CD4-positive, alpha-beta T cell (primary cell): ENCODE results near the gene DNTT. TPM values are rescaled to one million over a fixed set of nuclear protein-coding genes. Genes with fewer than 3 reads are reported as not detected.

Experiments
- ATAC-seq: fragments of 200-7000 bp; cut with Tn5 transposase; one replicate; pipeline ENCODE4 v1.10.0; 2022; ENCODE audit warnings: mild to moderate bottlenecking; ENCODE audit not compliant: poor library complexity
- CTCF ChIA-PET: fragments of 350-600 bp; sonication (Branson Sonifier 250); formaldehyde crosslinking; loops from one replicate; lab custom pipeline; 2021; ENCODE audit warnings: antibody characterized with exemption, inconsistent platforms; lab: Charles Lee
- POLR2A ChIA-PET: fragments of 350-600 bp; sonication (Branson Sonifier 250); formaldehyde crosslinking; loops from one replicate; lab custom pipeline; 2021; ENCODE audit warnings: antibody characterized with exemption, inconsistent platforms; lab: Charles Lee
- DNase-seq, 14 experiments: peaks; one replicate each; pipeline ENCODE4 v3.0.0-alpha.2; 2013 to 2020; ENCODE audit warnings: mixed read lengths in 2 of 14
- H3K27ac ChIP-seq, 2 donors: one replicate each; pipeline versions ENCODE4 v1.5.1 to v1.7.0; 2013; ENCODE audit warnings: low read length in 2 of 2, low read depth in 1 of 2, mild to moderate bottlenecking in 1 of 2
- H3K27me3 ChIP-seq, 2 experiments: 1 replicate in 1 of 2; 2 replicates in 1 of 2; pipeline versions ENCODE4 v1.6.1 to v1.7.0; 2013; ENCODE audit warnings: low read length in 2 of 2, control low read depth in 1 of 2, mild to moderate bottlenecking in 1 of 2, moderate library complexity in 1 of 2; ENCODE audit not compliant: insufficient read depth in 2 of 2, control insufficient read depth in 1 of 2
- H3K36me3 ChIP-seq: one replicate; pipeline ENCODE4 v1.6.1; 2013; ENCODE audit warnings: low read length, control low read depth; ENCODE audit not compliant: insufficient read depth
- H3K4me1 ChIP-seq: one replicate; pipeline ENCODE4 v1.6.1; 2013; ENCODE audit warnings: low read length, control low read depth; ENCODE audit not compliant: insufficient read depth
- H3K4me3 ChIP-seq: one replicate; pipeline ENCODE4 v1.5.1; 2013; ENCODE audit warnings: mild to moderate bottlenecking, low read length, moderate library complexity
- H3K9me3 ChIP-seq, 2 experiments: 1 replicate in 1 of 2; 2 replicates in 1 of 2; pipeline versions ENCODE4 v1.6.1 to v1.7.0; 2013; ENCODE audit warnings: low read length in 2 of 2, mild to moderate bottlenecking in 2 of 2, control low read depth in 1 of 2, moderate library complexity in 1 of 2; ENCODE audit not compliant: control insufficient read depth in 1 of 2, insufficient read depth in 1 of 2
- H3K27ac Mint-ChIP-seq: one replicate; pipeline ENCODE4 v1.8.0; 2020; ENCODE audit warnings: mixed read lengths
- H3K27me3 Mint-ChIP-seq: one replicate; pipeline ENCODE4 v1.8.0; 2021; ENCODE audit warnings: mixed read lengths
- H3K36me3 Mint-ChIP-seq: one replicate; pipeline ENCODE4 v1.8.0; 2021; ENCODE audit warnings: low read depth, mixed read lengths
- H3K4me1 Mint-ChIP-seq: one replicate; pipeline ENCODE4 v1.8.0; 2021; ENCODE audit warnings: low read depth, mixed read lengths
- H3K4me3 Mint-ChIP-seq: one replicate; pipeline ENCODE4 v1.8.0; 2020; ENCODE audit warnings: mild to moderate bottlenecking, mixed read lengths
- H3K9me3 Mint-ChIP-seq: one replicate; pipeline ENCODE4 v1.8.0; 2020; ENCODE audit warnings: mixed read lengths
- intact Hi-C, 2 experiments: fragments of 100-400 bp; cut with DNase I in 1 of 2; cut with micrococcal nuclease in 1 of 2; formaldehyde crosslinking; loops; one replicate each; pipeline versions ENCODE4 v1.15.1 to v1.9.0; 2023 to 2025; cut with DNase I, micrococcal nuclease
- total RNA-seq, 174 experiments: library from RNA in 2 of 174; stranded (reverse) in 2 of 174; gene quantifications; one replicate each; pipeline ENCODE4 v1.2.3 and lab custom pipeline; 2021 to 2026
- TF ChIP-seq, protein P1 (sequence below): fragments of 200-600 bp; IDR thresholded peaks from one replicate; pipeline ENCODE4 v1.8.0; 2022; ENCODE audit warnings: antibody characterized with exemption, mild to moderate bottlenecking

Gene DNTT
- total RNA-seq, 2 experiments from 2014 or later, result 0.11 TPM; not detected in 1

DNA sequence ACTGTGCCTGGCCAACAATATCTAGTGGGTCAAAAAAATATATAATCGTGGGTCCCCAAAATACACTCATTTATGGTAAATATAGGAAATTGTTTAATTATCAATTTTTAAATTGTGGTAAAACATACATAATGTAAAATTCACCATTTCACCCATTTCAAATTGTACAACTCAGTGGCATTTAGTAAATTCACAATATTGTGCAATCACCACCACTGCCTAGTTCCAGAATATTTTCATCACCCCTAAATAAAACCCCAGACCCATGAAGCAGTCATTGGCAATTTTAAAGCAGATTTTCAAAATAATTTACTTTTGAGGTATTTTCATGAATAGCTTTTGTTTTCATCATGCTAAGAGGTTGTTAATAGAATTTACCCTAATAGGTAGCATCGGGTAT, 43.1 kb upstream of the DNTT start:
- H3K27ac Mint-ChIP-seq, result no peak overlapping the region
- ChIA-PET POLR2A (no interaction called here), CTCF (no interaction called here)
- no peak for ATAC-seq
- Histone ChIP-seq H3K4me3 (no peak overlapping the region), H3K9me3 (no peaks in the 10 kb centered on the region), H3K27me3 (no peaks in the 10 kb centered on the region), H3K36me3 (no peaks in the 10 kb centered on the region), H3K4me1 (no peaks in the 10 kb centered on the region), H3K27ac (no peak overlapping the region)
- TF ChIP-seq, protein P1, sequence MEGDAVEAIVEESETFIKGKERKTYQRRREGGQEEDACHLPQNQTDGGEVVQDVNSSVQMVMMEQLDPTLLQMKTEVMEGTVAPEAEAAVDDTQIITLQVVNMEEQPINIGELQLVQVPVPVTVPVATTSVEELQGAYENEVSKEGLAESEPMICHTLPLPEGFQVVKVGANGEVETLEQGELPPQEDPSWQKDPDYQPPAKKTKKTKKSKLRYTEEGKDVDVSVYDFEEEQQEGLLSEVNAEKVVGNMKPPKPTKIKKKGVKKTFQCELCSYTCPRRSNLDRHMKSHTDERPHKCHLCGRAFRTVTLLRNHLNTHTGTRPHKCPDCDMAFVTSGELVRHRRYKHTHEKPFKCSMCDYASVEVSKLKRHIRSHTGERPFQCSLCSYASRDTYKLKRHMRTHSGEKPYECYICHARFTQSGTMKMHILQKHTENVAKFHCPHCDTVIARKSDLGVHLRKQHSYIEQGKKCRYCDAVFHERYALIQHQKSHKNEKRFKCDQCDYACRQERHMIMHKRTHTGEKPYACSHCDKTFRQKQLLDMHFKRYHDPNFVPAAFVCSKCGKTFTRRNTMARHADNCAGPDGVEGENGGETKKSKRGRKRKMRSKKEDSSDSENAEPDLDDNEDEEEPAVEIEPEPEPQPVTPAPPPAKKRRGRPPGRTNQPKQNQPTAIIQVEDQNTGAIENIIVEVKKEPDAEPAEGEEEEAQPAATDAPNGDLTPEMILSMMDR, result no peak
- no peak overlapping the region for H3K4me3 Mint-ChIP-seq
- intact Hi-C loops, result no loop called here
- H3K4me1 Mint-ChIP-seq, result no peaks in the 10 kb centered on the region
- H3K36me3 Mint-ChIP-seq, result no peaks in the 10 kb centered on the region
- no peaks in the 10 kb centered on the region for H3K9me3 Mint-ChIP-seq
- peaks cover 8% of the 10 kb centered on the region for H3K27me3 Mint-ChIP-seq
- DNase-seq, result no peak

DNA sequence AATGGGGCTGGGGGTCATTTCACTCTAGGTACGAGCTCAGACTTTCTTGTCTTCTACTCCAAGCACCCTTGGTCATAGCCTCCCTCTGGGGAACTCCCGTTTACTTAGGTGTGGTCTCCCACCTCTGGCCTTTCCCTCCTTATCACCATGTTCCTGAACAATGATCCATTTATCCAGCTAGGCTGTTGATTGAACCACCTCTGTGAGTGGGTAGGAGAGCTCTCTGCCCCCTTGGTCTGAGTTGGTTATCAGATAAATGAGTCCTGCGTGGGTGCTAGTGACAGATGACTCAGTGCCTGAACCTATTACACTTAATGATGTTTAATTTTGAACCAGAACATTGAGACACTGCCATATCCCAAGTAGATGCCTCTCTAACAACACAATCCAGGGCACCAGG, 42.3 kb upstream of the DNTT start:
- Histone ChIP-seq H3K36me3 (no peaks in the 10 kb centered on the region), H3K27me3 (no peaks in the 10 kb centered on the region), H3K4me1 (no peaks in the 10 kb centered on the region), H3K9me3 (no peaks in the 10 kb centered on the region), H3K4me3 (no peak overlapping the region), H3K27ac (no peak overlapping the region)
- no peaks in the 10 kb centered on the region for H3K36me3 Mint-ChIP-seq
- TF ChIP-seq, protein P1, result no peak
- ATAC-seq (no peak), DNase-seq (no peak)
- CTCF ChIA-PET, result no interaction called here
- intact Hi-C loops, result no loop called here
- POLR2A ChIA-PET, result no interaction called here
- no peak overlapping the region for H3K27ac Mint-ChIP-seq
- H3K4me3 Mint-ChIP-seq, result no peak overlapping the region
- H3K27me3 Mint-ChIP-seq, result peaks cover 9% of the 10 kb centered on the region
- H3K9me3 Mint-ChIP-seq, result no peaks in the 10 kb centered on the region
- H3K4me1 Mint-ChIP-seq, result no peaks in the 10 kb centered on the region

DNA sequence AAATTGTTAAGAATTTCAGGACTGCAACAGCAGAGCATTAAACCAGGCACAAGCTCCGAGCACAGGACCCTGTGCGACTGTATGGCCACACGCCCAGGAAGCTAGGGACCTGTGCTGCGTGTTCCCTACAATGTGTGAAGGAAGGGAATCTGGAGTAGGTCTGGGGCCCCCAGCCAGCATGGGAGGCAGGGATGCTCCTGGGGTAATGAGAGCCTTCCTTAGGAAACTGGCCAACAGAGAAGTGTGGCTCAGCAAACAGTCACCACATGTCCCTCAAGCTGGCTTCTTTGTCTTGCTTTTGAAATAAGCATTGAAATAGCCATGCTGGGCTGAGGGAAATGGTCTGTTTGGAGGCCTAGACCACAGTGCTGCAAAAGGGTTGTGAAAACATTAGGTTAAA, 41.1 kb upstream of the DNTT start:
- intact Hi-C loops, result no loop called here
- DNase-seq, result no peak
- H3K4me3 Mint-ChIP-seq, result no peak overlapping the region
- H3K36me3 ChIP-seq, result no peaks in the 10 kb centered on the region
- CTCF ChIA-PET, result no interaction called here
- ATAC-seq, result no peak
- H3K4me1 Mint-ChIP-seq, result no peaks in the 10 kb centered on the region
- H3K4me3 ChIP-seq, result no peak overlapping the region
- no peaks in the 10 kb centered on the region for H3K9me3 ChIP-seq
- POLR2A ChIA-PET, result no interaction called here
- no peaks in the 10 kb centered on the region for H3K4me1 ChIP-seq
- H3K27me3 ChIP-seq, result no peaks in the 10 kb centered on the region
- no peak overlapping the region for H3K27ac ChIP-seq
- H3K9me3 Mint-ChIP-seq, result no peaks in the 10 kb centered on the region
- no peaks in the 10 kb centered on the region for H3K36me3 Mint-ChIP-seq
- TF ChIP-seq, protein P1, result no peak
- no peak overlapping the region for H3K27ac Mint-ChIP-seq
- peaks cover 13% of the 10 kb centered on the region for H3K27me3 Mint-ChIP-seq
